Neural cell (in vitro differentiated cells): ENCODE data around the gene KMT2D. TPM values are rescaled to one million over a fixed set of nuclear protein-coding genes. Genes with fewer than 3 reads are reported as not detected.

ENCODE experiments used
- H2AFZ ChIP-seq: fragments of 200-600, 300-800 bp; sonication (generic), shearing (Covaris generic); 2 replicates; pipeline ENCODE4 v1.6.0; 2014; ENCODE audit warnings: low read depth, mild to moderate bottlenecking, antibody characterized with exemption, low read length, moderate library complexity
- H3F3A ChIP-seq: fragments of 200-600 bp; shearing (Covaris generic); 2 replicates; pipeline ENCODE4 v1.6.1; 2016; ENCODE audit warnings: mild to moderate bottlenecking, moderate library complexity, mixed read lengths, antibody characterized with exemption, low read length; ENCODE audit not compliant: insufficient read depth, poor library complexity, severe bottlenecking
- H3K27ac ChIP-seq: fragments of 200-600, 300-800 bp; sonication (generic), shearing (Covaris generic); 2 replicates; pipeline ENCODE4 v1.5.1; 2014; ENCODE audit warnings: mild to moderate bottlenecking, low read length, moderate library complexity
- H3K27me3 ChIP-seq: fragments of 300-800, 200-600 bp; sonication (generic), shearing (Covaris generic); 2 replicates; pipeline ENCODE4 v1.6.0; 2014; ENCODE audit warnings: mild to moderate bottlenecking, low read depth, low read length, moderate library complexity; ENCODE audit not compliant: insufficient read depth
- H3K36me3 ChIP-seq: fragments of 300-800, 200-600 bp; sonication (generic), shearing (Covaris generic); 2 replicates; pipeline ENCODE4 v1.5.1; 2014; ENCODE audit warnings: mild to moderate bottlenecking, antibody characterized with exemption, low read length, moderate library complexity; ENCODE audit not compliant: insufficient read depth
- H3K4me2 ChIP-seq: fragments of 300-800, 200-600 bp; sonication (generic), shearing (Covaris generic); 2 replicates; pipeline ENCODE4 v1.6.0; 2014; ENCODE audit warnings: mild to moderate bottlenecking, low read length
- H3K4me3 ChIP-seq: fragments of 300-800, 200-600 bp; sonication (generic), shearing (Covaris generic); 2 replicates; pipeline ENCODE4 v1.5.1; 2014; ENCODE audit warnings: mild to moderate bottlenecking, low read length, moderate library complexity
- H3K79me2 ChIP-seq: fragments of 200-600 bp; shearing (Covaris generic); replicated peaks from 2 replicates; pipeline ENCODE4 v1.6.0; 2014; ENCODE audit warnings: mild to moderate bottlenecking, low read length, moderate library complexity; ENCODE audit not compliant: insufficient read depth
- H3K9ac ChIP-seq: fragments of 300-800, 200-600 bp; sonication (generic), shearing (Covaris generic); 2 replicates; pipeline ENCODE4 v1.6.1; 2016; ENCODE audit warnings: mild to moderate bottlenecking, low read length, mixed read lengths
- H3K9me2 ChIP-seq: fragments of 200-600 bp; shearing (Covaris generic); 2 replicates; pipeline ENCODE4 v1.6.1; 2016; ENCODE audit warnings: mild to moderate bottlenecking, low read length, mixed read lengths; ENCODE audit not compliant: insufficient read depth
- H3K9me3 ChIP-seq: fragments of 200-600, 300-800 bp; sonication (generic), shearing (Covaris generic); 2 replicates; pipeline ENCODE4 v1.6.1; 2016; ENCODE audit warnings: mild to moderate bottlenecking, mixed run types, low read length, moderate library complexity, mixed read lengths
- H4K20me1 ChIP-seq: fragments of 200-600 bp; shearing (Covaris generic); 2 replicates; pipeline ENCODE4 v1.6.1; 2016; ENCODE audit warnings: mild to moderate bottlenecking, mixed run types; ENCODE audit not compliant: insufficient read depth
- CTCF ChIP-seq: fragments of 450-650 bp; IDR thresholded peaks from 2 replicates; pipeline ENCODE4 v1.5.1; 2014; ENCODE audit warnings: antibody characterized with exemption, mild to moderate bottlenecking, moderate library complexity; ENCODE audit not compliant: poor library complexity, severe bottlenecking
- EP300 ChIP-seq: fragments of 450-650 bp; conservative IDR thresholded peaks from 2 replicates; pipeline ENCODE4 v1.6.1; 2014; ENCODE audit warnings: antibody characterized with exemption, mild to moderate bottlenecking, moderate library complexity; ENCODE audit not compliant: poor library complexity, severe bottlenecking
- EZH2 ChIP-seq: fragments of 200-600, 300-800 bp; shearing (Covaris generic), sonication (generic); IDR thresholded peaks from 2 replicates; pipeline ENCODE4 v1.6.1; 2014; ENCODE audit warnings: antibody characterized with exemption, low read length, borderline replicate concordance, mild to moderate bottlenecking; ENCODE audit not compliant: insufficient read depth, poor library complexity, severe bottlenecking
- MXI1 ChIP-seq: fragments of 450-650 bp; conservative IDR thresholded peaks from 2 replicates; pipeline ENCODE4 v1.6.1; 2014; ENCODE audit warnings: antibody characterized with exemption, mild to moderate bottlenecking; ENCODE audit not compliant: poor library complexity, severe bottlenecking
- POLR2AphosphoS5 ChIP-seq: IDR thresholded peaks from 2 replicates; pipeline ENCODE4 v1.6.1; 2012
- RAD21 ChIP-seq: fragments of 450-650 bp; conservative IDR thresholded peaks from 2 replicates; pipeline ENCODE4 v1.6.1; 2014; ENCODE audit warnings: antibody characterized with exemption, mild to moderate bottlenecking, moderate library complexity
- REST ChIP-seq: IDR thresholded peaks from 2 replicates; pipeline ENCODE4 v1.6.1; 2012; ENCODE audit warnings: borderline replicate concordance
- SMC3 ChIP-seq: fragments of 450-650 bp; conservative IDR thresholded peaks from 2 replicates; pipeline ENCODE4 v1.6.1; 2014; ENCODE audit warnings: antibody characterized with exemption, mild to moderate bottlenecking, moderate library complexity; ENCODE audit not compliant: poor library complexity
- TAF1 ChIP-seq: IDR thresholded peaks from 2 replicates; pipeline ENCODE4 v1.6.1; 2012; ENCODE audit warnings: low read depth
- polyA plus RNA-seq: library from polyadenylated mRNA; depleted of rRNA; stranded (reverse); fragments of >200 nt; gene quantifications from 2 replicates; pipeline ENCODE4 v1.2.3, GENCODE V29; 2014

The KMT2D gene
- polyA plus RNA-seq, 1 donor from 2014 or later, result 15.8 TPM

- H3K27me3 ChIP-seq, result no peaks in the 10 kb centered on the region
- H3K4me2 ChIP-seq, result no peak overlapping the region
- TF ChIP-seq MXI1, result no peak
- H3K27ac ChIP-seq, result no peak overlapping the region
- no peaks in the 10 kb centered on the region for H3F3A ChIP-seq
- H3K4me3 ChIP-seq, result no peak overlapping the region
- H3K9me2 ChIP-seq, result no peaks in the 10 kb centered on the region
- H3K9ac ChIP-seq, result no peak overlapping the region
- no peaks in the 10 kb centered on the region for H3K36me3 ChIP-seq
- no peak overlapping the region for H2AFZ ChIP-seq
- H4K20me1 ChIP-seq, result peaks cover 28% of the 10 kb centered on the region
- H3K79me2 ChIP-seq, result peaks cover 52% of the 10 kb centered on the region
- H3K9me3 ChIP-seq, result no peaks in the 10 kb centered on the region
Measured at GRCh38 chr12:49054524-49054923, 6.1 kb downstream of the KMT2D start.

GRCh38 chr12:49054096-49054495 lies 6.5 kb downstream of the KMT2D start:
- H3K27ac ChIP-seq, result no peak overlapping the region
- H3K9me3 ChIP-seq, result no peaks in the 10 kb centered on the region
- H3K9ac ChIP-seq, result no peak overlapping the region
- peaks cover 28% of the 10 kb centered on the region for H4K20me1 ChIP-seq
- H3K27me3 ChIP-seq, result no peaks in the 10 kb centered on the region
- no peaks in the 10 kb centered on the region for H3F3A ChIP-seq
- no peaks in the 10 kb centered on the region for H3K36me3 ChIP-seq
- TF ChIP-seq MXI1 (no peak), TAF1 (no peak), SMC3 (no peak), EP300 (no peak), CTCF (no peak), REST (no peak), EZH2 (no peak), POLR2AphosphoS5 (no peak), RAD21 (no peak)
- peaks cover 48% of the 10 kb centered on the region for H3K79me2 ChIP-seq
- H3K4me2 ChIP-seq, result no peak overlapping the region
- no peak overlapping the region for H2AFZ ChIP-seq
- no peak overlapping the region for H3K4me3 ChIP-seq
- H3K9me2 ChIP-seq, result no peaks in the 10 kb centered on the region
